Rectal smooth muscle tissue (tissue), 1 donor: ENCODE results near the gene DMD.
"Not testable (repeated sequence)": the region's sequence is repeated elsewhere in the genome, so short reads cannot be mapped to it uniquely, and the experiment has no call there.

Experiments used
- H3K27ac ChIP-seq: one replicate; pipeline ENCODE4 v1.7.0; 2013; ENCODE audit warnings: low read depth, low read length, inconsistent platforms
- H3K27me3 ChIP-seq: one replicate; pipeline ENCODE4 v1.7.0; 2013; ENCODE audit warnings: low read length; ENCODE audit not compliant: control insufficient read depth, insufficient read depth
- H3K36me3 ChIP-seq: one replicate; pipeline ENCODE4 v1.7.0; 2013; ENCODE audit warnings: low read length; ENCODE audit not compliant: control insufficient read depth, insufficient read depth
- H3K4me1 ChIP-seq: one replicate; pipeline ENCODE4 v1.7.0; 2013; ENCODE audit warnings: low read length; ENCODE audit not compliant: control insufficient read depth, insufficient read depth
- H3K4me3 ChIP-seq: one replicate; pipeline ENCODE4 v1.7.0; 2013; ENCODE audit warnings: low read length
- H3K9ac ChIP-seq: one replicate; pipeline ENCODE4 v1.7.0; 2013; ENCODE audit warnings: low read length

Gene DMD

DNA sequence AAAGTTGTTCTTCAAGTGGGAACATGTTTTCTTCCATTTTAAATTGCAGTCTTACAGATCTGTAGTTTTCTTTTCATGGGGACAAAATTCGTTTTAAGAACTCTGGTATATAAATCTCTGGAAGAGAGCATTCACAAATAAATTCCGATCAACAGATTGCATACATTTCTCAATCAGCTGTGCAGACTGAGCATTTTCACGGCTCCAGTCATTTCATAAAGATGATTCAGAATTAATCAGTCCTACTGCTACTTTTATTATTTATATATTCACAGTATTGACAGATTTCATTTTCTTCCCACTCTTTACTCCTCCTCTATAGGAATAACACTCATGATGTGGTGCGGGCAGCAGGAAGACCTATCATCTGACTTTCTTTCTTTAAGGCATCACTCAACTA lies 1604.6 kb downstream of the DMD start:
- Histone ChIP-seq H3K4me3 (no peak overlapping the region), H3K4me1 (no peaks in the 10 kb centered on the region), H3K9ac (no peak overlapping the region), H3K27me3 (no peaks in the 10 kb centered on the region), H3K36me3 (no peaks in the 10 kb centered on the region), H3K27ac (no peak overlapping the region)

DNA sequence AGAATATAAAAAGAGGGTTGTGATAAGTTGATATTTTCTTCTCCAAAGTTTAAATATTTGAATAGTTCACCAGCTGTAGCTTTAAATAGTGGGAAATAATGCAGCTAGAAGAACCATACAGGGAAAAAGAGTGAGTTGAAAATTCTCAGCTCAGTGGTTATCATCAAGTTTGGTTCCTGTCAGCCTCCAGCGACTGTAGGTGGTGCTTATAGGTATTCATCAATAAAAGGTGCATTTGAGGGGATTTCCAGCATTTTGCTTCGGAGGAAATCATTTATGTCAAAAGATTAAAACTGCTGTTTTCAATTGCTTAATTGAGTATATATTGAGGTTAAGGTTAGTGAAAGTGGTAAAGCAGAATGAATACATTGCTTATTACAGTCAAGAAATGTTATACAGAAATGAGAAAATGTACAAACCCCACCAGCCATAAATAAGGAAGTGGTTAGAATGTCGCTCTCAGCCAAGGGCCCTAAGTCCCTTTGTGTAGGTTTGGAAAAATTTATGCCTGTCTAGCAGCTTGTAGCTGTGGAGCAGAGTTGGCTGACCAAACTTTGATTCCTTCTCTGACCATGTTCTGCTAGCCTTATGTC lies 1606.6 kb downstream of the DMD start:
- Histone ChIP-seq H3K27ac (no peak overlapping the region), H3K27me3 (no peaks in the 10 kb centered on the region), H3K4me1 (no peaks in the 10 kb centered on the region), H3K36me3 (no peaks in the 10 kb centered on the region), H3K4me3 (no peak overlapping the region), H3K9ac (no peak overlapping the region)

DNA sequence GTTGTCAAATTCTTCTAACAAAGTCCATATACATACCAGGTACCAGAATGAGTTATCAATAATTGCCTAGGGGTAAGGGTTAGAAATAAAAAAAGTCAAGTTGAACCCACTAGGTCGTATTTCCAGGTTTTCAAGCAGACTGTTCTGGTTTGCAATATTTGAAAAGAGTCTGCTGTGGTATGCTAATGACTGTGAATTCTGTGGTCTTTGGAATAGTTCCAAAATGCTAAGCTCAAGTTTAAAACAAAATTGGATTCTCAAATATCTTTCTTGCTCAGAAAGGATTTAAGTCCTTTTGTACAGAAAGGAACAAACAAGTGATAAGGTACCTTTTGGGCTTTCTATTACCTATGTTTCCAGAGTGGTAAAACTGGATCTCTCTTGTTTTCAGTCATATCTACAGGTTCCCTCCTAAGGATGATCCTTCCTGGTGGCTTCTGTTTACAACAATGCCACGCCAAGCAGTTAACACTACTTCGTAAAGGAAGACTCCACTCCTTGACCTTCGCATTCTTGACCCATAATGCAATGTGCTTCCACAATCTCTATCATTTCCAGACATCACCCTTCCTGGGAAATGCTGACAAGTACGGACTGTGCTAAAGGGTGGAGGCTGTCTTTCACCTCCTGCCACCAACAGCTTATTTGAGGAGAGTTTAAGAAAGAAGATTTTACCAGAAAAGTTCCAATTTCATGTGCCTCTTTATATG lies 1607.8 kb downstream of the DMD start:
- no peak overlapping the region for H3K4me3 ChIP-seq
- H3K27me3 ChIP-seq, result no peaks in the 10 kb centered on the region
- H3K4me1 ChIP-seq, result no peaks in the 10 kb centered on the region
- H3K27ac ChIP-seq, result no peak overlapping the region
- H3K9ac ChIP-seq, result no peak overlapping the region
- H3K36me3 ChIP-seq, result no peaks in the 10 kb centered on the region

DNA sequence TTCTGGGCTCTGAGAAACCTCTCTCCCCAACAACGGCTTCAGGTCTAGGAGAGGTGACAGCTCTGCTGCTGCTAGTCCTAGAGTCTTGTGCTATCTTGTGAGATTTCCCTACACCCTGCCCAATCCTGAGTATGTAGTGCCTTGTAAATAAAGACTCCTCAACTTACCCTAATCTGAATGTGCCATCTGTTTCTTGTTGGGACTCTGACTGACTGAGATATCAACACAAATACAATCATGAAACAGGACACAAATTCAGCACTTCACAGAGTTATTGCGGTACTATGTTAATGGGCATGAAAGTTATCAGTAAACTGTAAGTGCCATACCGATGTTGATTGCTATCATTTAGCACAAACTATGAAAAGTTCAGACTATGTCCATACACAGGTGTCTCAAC lies 1610.5 kb downstream of the DMD start:
- Histone ChIP-seq H3K4me1 (no peaks in the 10 kb centered on the region), H3K9ac (no peak overlapping the region), H3K27me3 (no peaks in the 10 kb centered on the region), H3K36me3 (no peaks in the 10 kb centered on the region), H3K27ac (no peak overlapping the region), H3K4me3 (no peak overlapping the region)

DNA sequence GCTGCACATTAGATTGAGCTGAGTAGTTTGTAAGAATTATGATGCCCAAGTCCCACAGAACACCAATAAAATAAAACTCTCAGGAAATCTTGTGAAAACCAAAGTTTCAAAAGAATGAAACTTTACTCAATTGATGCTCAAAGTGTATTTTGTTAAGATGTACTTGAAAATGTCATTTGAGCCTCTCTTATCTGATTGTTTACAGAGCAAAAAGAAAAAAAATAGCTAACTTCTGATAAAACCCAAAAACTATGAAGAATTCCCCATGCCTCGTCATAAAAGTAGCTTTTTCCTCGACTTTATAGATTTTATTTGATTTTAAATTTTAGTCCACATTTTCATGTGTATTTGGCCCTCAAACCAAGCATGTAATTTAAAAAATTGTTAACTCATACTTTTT lies 1618.0 kb downstream of the DMD start:
- Histone ChIP-seq H3K36me3 (no peaks in the 10 kb centered on the region), H3K4me3 (no peak overlapping the region), H3K9ac (no peak overlapping the region), H3K4me1 (no peaks in the 10 kb centered on the region), H3K27me3 (no peaks in the 10 kb centered on the region), H3K27ac (no peak overlapping the region)

DNA sequence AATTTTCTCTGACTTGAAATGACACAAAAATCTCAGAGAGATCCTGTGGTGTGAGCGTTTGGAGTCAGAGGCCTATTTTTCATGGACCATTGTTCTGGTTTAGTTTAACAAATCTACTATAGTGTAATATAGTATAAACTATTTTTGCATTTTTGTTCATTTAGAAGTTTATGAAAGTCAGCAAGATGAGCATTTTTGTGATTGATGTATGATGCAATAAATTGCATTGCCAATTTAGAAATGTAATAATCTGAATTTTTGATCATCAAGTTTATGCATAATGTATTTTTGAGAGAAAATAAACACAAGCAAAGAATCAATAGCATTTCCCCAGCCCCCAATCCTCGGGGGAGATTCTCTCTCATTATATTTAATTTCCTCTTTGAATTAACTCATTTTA lies 1620.0 kb downstream of the DMD start:
- Histone ChIP-seq H3K4me1 (no peaks in the 10 kb centered on the region), H3K27ac (no peak overlapping the region), H3K27me3 (no peaks in the 10 kb centered on the region), H3K36me3 (no peaks in the 10 kb centered on the region), H3K4me3 (no peak overlapping the region), H3K9ac (no peak overlapping the region)

DNA sequence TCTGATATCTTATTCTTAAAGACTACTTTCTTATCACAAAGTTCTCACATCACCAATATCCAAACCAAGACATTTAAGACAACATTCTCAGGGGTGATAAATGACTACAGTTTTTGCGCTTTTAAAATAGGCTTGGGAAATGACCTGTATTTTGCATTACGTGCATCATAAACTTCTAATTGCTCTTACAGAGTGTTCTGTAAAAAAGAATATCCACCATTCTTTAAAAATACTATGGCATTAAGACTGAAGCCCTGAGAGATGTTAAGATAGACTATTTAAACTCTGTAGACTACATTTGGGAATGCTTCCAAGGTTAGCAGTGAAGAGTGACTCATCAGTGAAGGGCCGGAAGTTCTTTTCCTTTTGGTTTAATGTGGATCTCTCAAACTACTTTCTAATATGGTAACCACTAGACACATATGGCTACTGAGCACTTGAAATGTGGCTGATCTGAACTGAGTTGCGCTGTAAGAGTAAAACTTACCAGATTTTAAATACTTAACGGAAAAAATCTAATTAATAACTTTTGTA lies 1620.7 kb downstream of the DMD start:
- Histone ChIP-seq H3K4me1 (no peaks in the 10 kb centered on the region), H3K27me3 (no peaks in the 10 kb centered on the region), H3K36me3 (no peaks in the 10 kb centered on the region), H3K4me3 (no peak overlapping the region), H3K27ac (no peak overlapping the region), H3K9ac (no peak overlapping the region)

DNA sequence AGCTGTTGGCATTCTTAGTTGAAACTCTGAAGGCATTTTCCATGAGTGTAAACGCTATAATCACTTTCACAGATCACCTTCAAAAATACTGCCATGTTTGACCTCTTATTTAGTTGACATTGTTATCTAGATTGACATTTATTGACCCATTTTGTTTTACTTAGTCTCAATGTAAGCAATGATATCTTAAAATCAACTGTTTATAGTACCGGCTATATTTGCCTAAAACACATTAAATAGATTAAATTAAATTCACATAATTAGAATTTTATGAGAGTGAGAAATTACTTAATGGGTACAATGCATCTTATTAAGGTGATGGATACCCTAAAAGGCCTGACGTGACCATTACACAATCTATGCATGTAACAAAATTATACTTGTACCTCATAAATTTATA lies 1621.8 kb downstream of the DMD start:
- Histone ChIP-seq H3K27ac (no peak overlapping the region), H3K9ac (no peak overlapping the region), H3K36me3 (no peaks in the 10 kb centered on the region), H3K4me3 (no peak overlapping the region), H3K27me3 (no peaks in the 10 kb centered on the region), H3K4me1 (no peaks in the 10 kb centered on the region)

DNA sequence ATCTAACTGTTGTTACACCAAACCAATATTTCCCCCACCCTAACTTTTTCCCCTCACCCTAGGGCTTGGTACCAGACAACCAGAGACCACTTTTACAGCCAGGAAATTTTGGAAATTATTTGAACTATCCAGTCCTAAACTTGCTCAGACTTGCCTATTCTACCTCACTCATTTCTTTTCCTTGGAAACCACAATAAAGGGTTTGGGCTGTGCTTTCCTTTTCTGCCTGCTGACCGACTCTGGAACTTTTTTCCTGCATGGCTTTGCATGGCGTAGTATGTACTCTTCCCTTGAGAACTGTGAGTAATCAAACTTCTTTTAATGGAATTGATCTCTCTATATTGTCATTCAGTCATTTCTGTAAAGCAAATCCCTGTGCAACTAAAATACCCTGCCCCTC lies 1623.0 kb downstream of the DMD start:
- Histone ChIP-seq H3K4me3 (no peak overlapping the region), H3K27me3 (no peaks in the 10 kb centered on the region), H3K9ac (no peak overlapping the region), H3K4me1 (no peaks in the 10 kb centered on the region), H3K27ac (no peak overlapping the region), H3K36me3 (no peaks in the 10 kb centered on the region)

DNA sequence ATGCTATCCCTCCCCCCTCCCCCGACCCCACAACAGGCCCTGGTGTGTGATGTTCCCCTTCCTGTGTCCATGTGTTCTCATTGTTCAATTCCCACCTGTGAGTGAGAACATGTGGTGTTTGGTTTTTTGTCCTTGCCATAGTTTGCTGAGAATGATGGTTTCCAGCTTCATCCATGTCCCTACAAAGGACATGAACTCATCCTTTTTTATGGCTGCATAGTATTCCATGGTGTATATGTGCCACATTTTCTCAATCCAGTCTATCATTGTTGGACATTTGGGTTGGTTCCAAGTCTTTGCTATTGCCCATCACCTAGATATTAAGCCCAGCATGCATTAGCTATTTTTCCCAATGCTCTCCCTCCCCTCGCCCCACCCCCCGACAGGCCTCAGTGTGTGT lies 1627.5 kb downstream of the DMD start:
- H3K4me3 ChIP-seq, H3K36me3 ChIP-seq, H3K27me3 ChIP-seq, H3K9ac ChIP-seq, H3K4me1 ChIP-seq, H3K27ac ChIP-seq: not testable (repeated sequence)

DNA sequence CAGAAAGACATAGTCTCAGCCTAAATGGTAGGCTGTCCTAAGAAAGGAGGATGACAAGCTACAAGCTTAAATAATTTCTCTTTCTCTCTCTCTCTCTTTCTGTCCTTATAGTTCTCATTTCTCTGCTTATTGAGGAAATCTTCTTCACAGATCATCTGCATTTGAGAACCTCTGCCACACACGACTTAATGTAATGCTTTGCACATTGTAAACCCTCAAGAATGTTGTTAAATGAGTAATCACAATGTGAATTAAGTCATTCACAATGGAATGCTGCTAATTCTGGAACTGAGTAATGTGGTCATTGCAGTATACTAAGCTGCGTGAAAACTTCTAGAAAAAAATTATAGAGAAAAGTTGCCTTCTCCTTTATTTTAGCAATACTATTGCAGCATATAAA lies 1630.6 kb downstream of the DMD start:
- no peak overlapping the region for H3K4me3 ChIP-seq
- H3K9ac ChIP-seq, result no peak overlapping the region
- no peaks in the 10 kb centered on the region for H3K27me3 ChIP-seq
- H3K27ac ChIP-seq, result no peak overlapping the region
- no peaks in the 10 kb centered on the region for H3K4me1 ChIP-seq
- no peaks in the 10 kb centered on the region for H3K36me3 ChIP-seq

DNA sequence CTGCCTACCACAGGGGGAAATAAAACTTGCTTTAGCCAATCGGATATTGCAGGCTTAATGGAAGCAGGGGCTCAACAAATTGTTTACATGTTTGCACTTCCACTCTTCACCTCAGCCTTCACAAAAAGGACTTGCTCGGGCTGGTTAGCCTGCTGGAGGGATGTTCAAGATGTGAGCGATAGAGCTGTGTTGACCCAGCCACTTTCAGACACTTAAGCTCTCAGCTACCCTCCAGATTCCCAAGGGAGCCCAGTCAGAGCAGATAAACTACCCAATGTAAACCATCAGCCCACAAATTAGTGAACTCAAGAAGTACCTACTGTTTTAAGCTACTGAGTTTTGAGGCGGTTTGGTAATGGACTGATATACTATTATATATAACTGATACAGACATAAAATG lies 1631.1 kb downstream of the DMD start:
- H3K4me1 ChIP-seq, result no peaks in the 10 kb centered on the region
- no peaks in the 10 kb centered on the region for H3K27me3 ChIP-seq
- no peak overlapping the region for H3K4me3 ChIP-seq
- no peak overlapping the region for H3K9ac ChIP-seq
- no peaks in the 10 kb centered on the region for H3K36me3 ChIP-seq
- no peak overlapping the region for H3K27ac ChIP-seq

DNA sequence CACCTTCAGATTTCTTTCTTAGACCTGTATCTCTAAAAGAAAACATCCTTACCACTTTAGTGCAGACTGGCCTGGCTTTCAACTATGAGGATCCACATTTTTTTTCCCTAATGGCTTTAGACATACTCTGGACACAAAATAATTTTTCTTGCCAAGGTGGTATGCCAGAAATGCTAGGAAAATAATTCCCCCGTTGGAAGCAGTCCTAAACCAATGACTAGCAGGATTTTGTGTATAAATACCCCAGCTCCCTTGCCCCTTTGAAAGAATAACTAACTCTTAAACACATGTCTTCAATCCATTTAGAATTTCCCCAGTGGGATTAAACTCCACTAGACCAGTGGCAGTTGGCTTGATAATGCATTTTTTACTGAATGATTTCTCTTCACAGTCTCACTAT lies 1639.0 kb downstream of the DMD start:
- H3K4me1 ChIP-seq, result no peaks in the 10 kb centered on the region
- H3K36me3 ChIP-seq, result no peaks in the 10 kb centered on the region
- H3K9ac ChIP-seq, result no peak overlapping the region
- H3K27me3 ChIP-seq, result no peaks in the 10 kb centered on the region
- H3K27ac ChIP-seq, result no peak overlapping the region
- H3K4me3 ChIP-seq, result no peak overlapping the region
